ENCODE measurements around the gene TBCEL.
"Not testable (repeated sequence)": the region's sequence is repeated elsewhere in the genome, so short reads cannot be mapped to it uniquely, and the experiment has no call there.

Gene TBCEL

GRCh38 chr11:121031167-121031566, 7.3 kb downstream of the TBCEL start:
- Histone ChIP-seq H3K4me1 (ENCODE audit: control insufficient read depth, insufficient read depth, low read length) (no peaks in the 10 kb centered on the region), H3K4me3 (ENCODE audit: low read depth, low read length) (no peak overlapping the region), H3K36me3 (ENCODE audit: control insufficient read depth, insufficient read depth, low read length) (no peaks in the 10 kb centered on the region), H3K9me3 (ENCODE audit: control insufficient read depth, insufficient read depth, low read length) (no peaks in the 10 kb centered on the region), H3K27me3 (ENCODE audit: control insufficient read depth, insufficient read depth, low read length) (no peaks in the 10 kb centered on the region), H3K9ac (ENCODE audit: low read depth, low read length) (no peak overlapping the region)

- not testable (repeated sequence) for H3K9me3 ChIP-seq (ENCODE audit: control insufficient read depth, insufficient read depth, low read length); H3K9ac ChIP-seq (ENCODE audit: low read depth, low read length); H3K27me3 ChIP-seq (ENCODE audit: control insufficient read depth, insufficient read depth, low read length); H3K4me3 ChIP-seq (ENCODE audit: low read depth, low read length); H3K4me1 ChIP-seq (ENCODE audit: control insufficient read depth, insufficient read depth, low read length); H3K36me3 ChIP-seq (ENCODE audit: control insufficient read depth, insufficient read depth, low read length)
Measured at GRCh38 chr11:121031648-121032047, 7.7 kb downstream of the TBCEL start.

GRCh38 chr11:121032546-121032945, 8.6 kb downstream of the TBCEL start:
- Histone ChIP-seq H3K36me3 (ENCODE audit: control insufficient read depth, insufficient read depth, low read length) (no peaks in the 10 kb centered on the region), H3K4me3 (ENCODE audit: low read depth, low read length) (no peak overlapping the region), H3K9me3 (ENCODE audit: control insufficient read depth, insufficient read depth, low read length) (no peaks in the 10 kb centered on the region), H3K4me1 (ENCODE audit: control insufficient read depth, insufficient read depth, low read length) (no peaks in the 10 kb centered on the region), H3K9ac (ENCODE audit: low read depth, low read length) (no peak overlapping the region), H3K27me3 (ENCODE audit: control insufficient read depth, insufficient read depth, low read length) (no peaks in the 10 kb centered on the region)

GRCh38 chr11:121033635-121034034, 9.7 kb downstream of the TBCEL start:
- Histone ChIP-seq H3K9me3 (ENCODE audit: control insufficient read depth, insufficient read depth, low read length) (no peaks in the 10 kb centered on the region), H3K9ac (ENCODE audit: low read depth, low read length) (no peak overlapping the region), H3K4me1 (ENCODE audit: control insufficient read depth, insufficient read depth, low read length) (no peaks in the 10 kb centered on the region), H3K36me3 (ENCODE audit: control insufficient read depth, insufficient read depth, low read length) (no peaks in the 10 kb centered on the region), H3K27me3 (ENCODE audit: control insufficient read depth, insufficient read depth, low read length) (no peaks in the 10 kb centered on the region), H3K4me3 (ENCODE audit: low read depth, low read length) (no peak overlapping the region)

GRCh38 chr11:121035169-121035755, 11.4 kb downstream of the TBCEL start:
- no peak overlapping the region for H3K9ac ChIP-seq (ENCODE audit: low read depth, low read length)
- peaks cover 11% of the 10 kb centered on the region for H3K4me1 ChIP-seq (ENCODE audit: control insufficient read depth, insufficient read depth, low read length)
- H3K4me3 ChIP-seq (ENCODE audit: low read depth, low read length), result no peak overlapping the region
- no peaks in the 10 kb centered on the region for H3K36me3 ChIP-seq (ENCODE audit: control insufficient read depth, insufficient read depth, low read length)
- H3K9me3 ChIP-seq (ENCODE audit: control insufficient read depth, insufficient read depth, low read length), result no peaks in the 10 kb centered on the region
- no peaks in the 10 kb centered on the region for H3K27me3 ChIP-seq (ENCODE audit: control insufficient read depth, insufficient read depth, low read length)

- peaks cover 15% of the 10 kb centered on the region for H3K4me1 ChIP-seq (ENCODE audit: control insufficient read depth, insufficient read depth, low read length)
- H3K9ac ChIP-seq (ENCODE audit: low read depth, low read length), result no peak overlapping the region
- no peak overlapping the region for H3K4me3 ChIP-seq (ENCODE audit: low read depth, low read length)
- H3K9me3 ChIP-seq (ENCODE audit: control insufficient read depth, insufficient read depth, low read length), result no peaks in the 10 kb centered on the region
- H3K36me3 ChIP-seq (ENCODE audit: control insufficient read depth, insufficient read depth, low read length), result no peaks in the 10 kb centered on the region
- no peaks in the 10 kb centered on the region for H3K27me3 ChIP-seq (ENCODE audit: control insufficient read depth, insufficient read depth, low read length)
Measured at GRCh38 chr11:121035780-121036179, 11.9 kb downstream of the TBCEL start.

GRCh38 chr11:121037016-121037415, 13.1 kb downstream of the TBCEL start:
- Histone ChIP-seq H3K4me3 (ENCODE audit: low read depth, low read length) (no peak overlapping the region), H3K36me3 (ENCODE audit: control insufficient read depth, insufficient read depth, low read length) (no peaks in the 10 kb centered on the region), H3K9me3 (ENCODE audit: control insufficient read depth, insufficient read depth, low read length) (no peaks in the 10 kb centered on the region), H3K27me3 (ENCODE audit: control insufficient read depth, insufficient read depth, low read length) (no peaks in the 10 kb centered on the region), H3K9ac (ENCODE audit: low read depth, low read length) (no peak overlapping the region), H3K4me1 (ENCODE audit: control insufficient read depth, insufficient read depth, low read length) (peaks cover 24% of the 10 kb centered on the region)

GRCh38 chr11:121038648-121039409, 14.9 kb downstream of the TBCEL start:
- no peaks in the 10 kb centered on the region for H3K36me3 ChIP-seq (ENCODE audit: control insufficient read depth, insufficient read depth, low read length)
- H3K27me3 ChIP-seq (ENCODE audit: control insufficient read depth, insufficient read depth, low read length), result no peaks in the 10 kb centered on the region
- no peak overlapping the region for H3K4me3 ChIP-seq (ENCODE audit: low read depth, low read length)
- H3K4me1 ChIP-seq (ENCODE audit: control insufficient read depth, insufficient read depth, low read length), result peaks cover 24% of the 10 kb centered on the region
- no peak overlapping the region for H3K9ac ChIP-seq (ENCODE audit: low read depth, low read length)
- H3K9me3 ChIP-seq (ENCODE audit: control insufficient read depth, insufficient read depth, low read length), result no peaks in the 10 kb centered on the region

GRCh38 chr11:121039971-121040613, 16.2 kb downstream of the TBCEL start:
- H3K36me3 ChIP-seq (ENCODE audit: control insufficient read depth, insufficient read depth, low read length), result no peaks in the 10 kb centered on the region
- no peaks in the 10 kb centered on the region for H3K9me3 ChIP-seq (ENCODE audit: control insufficient read depth, insufficient read depth, low read length)
- no peaks in the 10 kb centered on the region for H3K27me3 ChIP-seq (ENCODE audit: control insufficient read depth, insufficient read depth, low read length)
- H3K9ac ChIP-seq (ENCODE audit: low read depth, low read length), result no peak overlapping the region
- H3K4me3 ChIP-seq (ENCODE audit: low read depth, low read length), result no peak overlapping the region
- H3K4me1 ChIP-seq (ENCODE audit: control insufficient read depth, insufficient read depth, low read length), result peaks cover 24% of the 10 kb centered on the region

- no peaks in the 10 kb centered on the region for H3K9me3 ChIP-seq (ENCODE audit: control insufficient read depth, insufficient read depth, low read length)
- H3K4me3 ChIP-seq (ENCODE audit: low read depth, low read length), result no peak overlapping the region
- no peak overlapping the region for H3K9ac ChIP-seq (ENCODE audit: low read depth, low read length)
- H3K36me3 ChIP-seq (ENCODE audit: control insufficient read depth, insufficient read depth, low read length), result no peaks in the 10 kb centered on the region
- no peaks in the 10 kb centered on the region for H3K27me3 ChIP-seq (ENCODE audit: control insufficient read depth, insufficient read depth, low read length)
- H3K4me1 ChIP-seq (ENCODE audit: control insufficient read depth, insufficient read depth, low read length), result peaks cover 24% of the 10 kb centered on the region
Measured at GRCh38 chr11:121040614-121041002, 16.7 kb downstream of the TBCEL start.

GRCh38 chr11:121041072-121041471, 17.2 kb downstream of the TBCEL start:
- Histone ChIP-seq H3K4me3 (ENCODE audit: low read depth, low read length) (no peak overlapping the region), H3K9me3 (ENCODE audit: control insufficient read depth, insufficient read depth, low read length) (no peaks in the 10 kb centered on the region), H3K4me1 (ENCODE audit: control insufficient read depth, insufficient read depth, low read length) (peaks cover 24% of the 10 kb centered on the region), H3K9ac (ENCODE audit: low read depth, low read length) (no peak overlapping the region), H3K36me3 (ENCODE audit: control insufficient read depth, insufficient read depth, low read length) (no peaks in the 10 kb centered on the region), H3K27me3 (ENCODE audit: control insufficient read depth, insufficient read depth, low read length) (no peaks in the 10 kb centered on the region)

- H3K9ac ChIP-seq (ENCODE audit: low read depth, low read length), result no peak overlapping the region
- H3K4me1 ChIP-seq (ENCODE audit: control insufficient read depth, insufficient read depth, low read length), result peaks cover 24% of the 10 kb centered on the region
- H3K4me3 ChIP-seq (ENCODE audit: low read depth, low read length), result no peak overlapping the region
Measured at GRCh38 chr11:121042296-121042695, 18.4 kb downstream of the TBCEL start.

More at GRCh38 chr11:121042296-121042695, 18.4 kb downstream of the TBCEL start:
- Histone ChIP-seq H3K9me3 (ENCODE audit: control insufficient read depth, insufficient read depth, low read length) (no peaks in the 10 kb centered on the region), H3K27me3 (ENCODE audit: control insufficient read depth, insufficient read depth, low read length) (no peaks in the 10 kb centered on the region), H3K36me3 (ENCODE audit: control insufficient read depth, insufficient read depth, low read length) (no peaks in the 10 kb centered on the region)
